K562 (cell line): Measurements from ENCODE around the gene C2CD2. TPM values are rescaled to one million over a fixed set of nuclear protein-coding genes. Genes with fewer than 3 reads are reported as not detected.

Experiments
- ATAC-seq: fragments of 200-7000 bp; cut with Tn5 transposase; 3 replicates; pipeline ENCODE4 v1.9.1; 2020; ENCODE audit warnings: moderate library complexity
- BruUV-seq: library from RNA; stranded (reverse); fragments of 400-500 nt; replicated peaks from 2 replicates; lab custom pipeline; 2021; lab: Mats Ljungman, UMichigan
- CTCF ChIA-PET: fragments of 300-600 bp; formaldehyde crosslinking; extraction: SDS; loops from one replicate; lab custom pipeline; 2021; ENCODE audit warnings: low intra/inter-chr PET ratio; lab: Yijun Ruan, JAX
- POLR2A ChIA-PET: fragments of 300-600, 350-650 bp; sonication (Branson Sonifier 250); formaldehyde crosslinking; extraction: SDS; loops from one replicate; lab custom pipeline; 2021; ENCODE audit warnings: antibody characterized with exemption, inconsistent platforms; lab: Yijun Ruan, JAX
- DNase-seq, 4 experiments: peaks; one replicate each; pipeline versions ENCODE4 v3.0.0 to v3.0.0-alpha.2; 2011 to 2018; ENCODE audit warnings: low spot score in 3 of 4, mixed read lengths in 3 of 4; ENCODE audit errors: extremely low read depth in 1 of 4
- FAIRE-seq: peaks from 2 replicates; lab custom pipeline; 2011; peaks lifted over from hg19 to GRCh38; lab: Jason Lieb, UNC
- H2AFZ ChIP-seq: 2 replicates; pipeline ENCODE4 v1.6.0; 2011; ENCODE audit warnings: low read depth, low read length, control low read depth, inconsistent platforms
- H3K27ac ChIP-seq: fragments of 200-600 bp; 3 replicates; pipeline ENCODE4 v1.8.0; 2011; ENCODE audit warnings: low read depth, mild to moderate bottlenecking, control low read depth, inconsistent platforms, low read length, moderate library complexity, mixed read lengths; ENCODE audit errors: extremely low read depth
- H3K27me3 ChIP-seq, 2 experiments: fragments of 300-600 bp in 1 of 2; 2 replicates in 1 of 2; 3 replicates in 1 of 2; pipeline versions ENCODE4 v1.6.0 to v1.8.0; 2011; ENCODE audit warnings: inconsistent platforms in 2 of 2, low read length in 2 of 2, mild to moderate bottlenecking in 1 of 2, mixed read lengths in 1 of 2, moderate library complexity in 1 of 2; ENCODE audit not compliant: control insufficient read depth in 2 of 2, insufficient read depth in 2 of 2
- H3K36me3 ChIP-seq: fragments of 300-600 bp; 3 replicates; pipeline ENCODE4 v1.8.0; 2011; ENCODE audit warnings: mild to moderate bottlenecking, low read length, inconsistent platforms; ENCODE audit not compliant: control insufficient read depth, insufficient read depth
- H3K4me1 ChIP-seq, 2 experiments: fragments of 200-600 bp in 1 of 2; replicated peaks in 1 of 2; 2 replicates in 1 of 2; 3 replicates in 1 of 2; pipeline versions ENCODE4 v1.5.1 to v1.8.0; 2011; ENCODE audit warnings: inconsistent platforms in 2 of 2, low read length in 2 of 2, mild to moderate bottlenecking in 1 of 2, mixed read lengths in 1 of 2, moderate library complexity in 1 of 2; ENCODE audit not compliant: control insufficient read depth in 2 of 2, insufficient read depth in 2 of 2
- H3K4me2 ChIP-seq: 2 replicates; pipeline ENCODE4 v1.6.1; 2011; ENCODE audit warnings: low read length, control low read depth, inconsistent platforms, mixed read lengths; ENCODE audit not compliant: insufficient read depth
- H3K4me3 ChIP-seq: fragments of 200-600 bp; sonication (generic), shearing (Covaris generic); 2 replicates; pipeline ENCODE4 v1.5.1; 2016; ENCODE audit warnings: control low read depth, inconsistent platforms
- H3K79me2 ChIP-seq: fragments of 200-600 bp; 3 replicates; pipeline ENCODE4 v1.8.0; 2011; ENCODE audit warnings: low read length, inconsistent platforms; ENCODE audit not compliant: control insufficient read depth, insufficient read depth
- H3K9ac ChIP-seq, 2 experiments: 2 replicates each; pipeline versions ENCODE4 v1.6.0 to v1.6.1; 2011; ENCODE audit warnings: low read depth in 2 of 2, low read length in 2 of 2, control low read depth in 1 of 2, inconsistent platforms in 1 of 2, mild to moderate bottlenecking in 1 of 2, mixed read lengths in 1 of 2; ENCODE audit not compliant: insufficient read depth in 1 of 2
- H3K9me1 ChIP-seq: one replicate; pipeline ENCODE4 v1.6.0; 2011; ENCODE audit warnings: inconsistent platforms, mild to moderate bottlenecking, low read length, moderate library complexity; ENCODE audit not compliant: control insufficient read depth, insufficient read depth
- H3K9me3 ChIP-seq: replicated peaks from 2 replicates; pipeline ENCODE4 v1.5.1; 2011; ENCODE audit warnings: low read depth, low read length, inconsistent platforms; ENCODE audit not compliant: control insufficient read depth, insufficient read depth
- H4K20me1 ChIP-seq: replicated peaks from 2 replicates; pipeline ENCODE4 v1.6.1; 2011; ENCODE audit warnings: low read length, inconsistent platforms, mixed read lengths; ENCODE audit not compliant: control insufficient read depth, insufficient read depth
- C11orf30 ChIP-seq: fragments of 450-650 bp; IDR thresholded peaks from 2 replicates; pipeline ENCODE4 v1.6.1; 2016; ENCODE audit warnings: low read depth, mild to moderate bottlenecking
- CSDE1 ChIP-seq, 2 experiments: fragments of 450-650 bp; IDR thresholded peaks; 2 replicates each; pipeline ENCODE4 v1.6.1; 2016; ENCODE audit warnings: mild to moderate bottlenecking in 1 of 2
- ETS2 ChIP-seq: IDR thresholded peaks from 2 replicates; pipeline ENCODE4 v1.6.1; 2016; ENCODE audit warnings: borderline replicate concordance, missing genetic modification characterization, mild to moderate bottlenecking, moderate library complexity, missing compliant biosample characterization; ENCODE audit not compliant: poor library complexity, severe bottlenecking
- EZH2 ChIP-seq: IDR thresholded peaks from 2 replicates; pipeline ENCODE4 v1.6.1; 2012; ENCODE audit warnings: low read depth, mild to moderate bottlenecking, inconsistent platforms, low read length, borderline replicate concordance
- FOXJ2 ChIP-seq: fragments of 200-800 bp; sonication (Bioruptor generic); IDR thresholded peaks from 2 replicates; pipeline ENCODE4 v1.6.1; 2016; ENCODE audit warnings: missing genetic modification characterization, missing compliant biosample characterization
- HDAC6 ChIP-seq: IDR thresholded peaks from 2 replicates; pipeline ENCODE4 v1.6.1; 2012; ENCODE audit warnings: low read depth, mild to moderate bottlenecking, control low read depth, inconsistent platforms, low read length, moderate library complexity
- NFATC3 ChIP-seq: fragments of 450-650 bp; IDR thresholded peaks from 2 replicates; pipeline ENCODE4 v1.6.1; 2017; ENCODE audit warnings: mild to moderate bottlenecking
- NR2C1 ChIP-seq, 2 experiments: fragments of 450-650 bp; IDR thresholded peaks; 2 replicates each; pipeline ENCODE4 v1.6.1; 2017; ENCODE audit warnings: mild to moderate bottlenecking in 2 of 2, antibody characterized with exemption in 1 of 2, inconsistent platforms in 1 of 2, missing compliant biosample characterization in 1 of 2, missing genetic modification characterization in 1 of 2
- RBM39 ChIP-seq: fragments of 200-400 bp; formaldehyde crosslinking; optimal IDR thresholded peaks from 2 replicates; pipeline ENCODE3; 2018; ENCODE audit warnings: low read depth, low read length
- SMARCA4 ChIP-seq: fragments of 450-650 bp; IDR thresholded peaks from 2 replicates; pipeline ENCODE4 v1.6.1; 2016
- SMARCC2 ChIP-seq: fragments of 450-650 bp; IDR thresholded peaks from 2 replicates; pipeline ENCODE4 v1.6.1; 2017; ENCODE audit warnings: antibody characterized with exemption, moderate library complexity, mild to moderate bottlenecking, low read depth
- SOX6 ChIP-seq: fragments of 450-650 bp; IDR thresholded peaks from 2 replicates; pipeline ENCODE4 v1.6.1; 2014; ENCODE audit warnings: mild to moderate bottlenecking
- SREBF1 ChIP-seq: fragments of 150-350 bp; IDR thresholded peaks from 2 replicates; pipeline ENCODE4 v1.6.1; 2014; ENCODE audit warnings: antibody characterized with exemption, low read depth, low read length, borderline replicate concordance
- ZNF197 ChIP-seq: fragments of 200-800 bp; sonication (Bioruptor generic); IDR thresholded peaks from 2 replicates; pipeline ENCODE4 v1.6.1; 2016; ENCODE audit warnings: low read depth, missing genetic modification characterization, missing compliant biosample characterization
- WGBS: fragments of 100-300 bp; shearing (Covaris generic); methylation state at CpG from one replicate; pipeline ENCODE4 v1.1.6; 2016; ENCODE audit warnings: low coverage, mixed read lengths; ENCODE audit not compliant: insufficient coverage; ENCODE audit errors: missing lambda C conversion rate; 5-methylcytosine and 5-hydroxymethylcytosine counted together
- in situ Hi-C: fragments of 300-500 bp; cut with MboI; formaldehyde crosslinking; loops from 4 replicates; pipeline ENCODE4 v1.15.0; 2018; ENCODE audit warnings: inconsistent platforms, mixed read lengths
- intact Hi-C: fragments of 100-400 bp; cut with micrococcal nuclease; formaldehyde crosslinking; loops from 2 replicates; pipeline ENCODE4 v1.14.2; 2022
- polyA plus RNA-seq, 8 experiments: library from polyadenylated mRNA; depleted of rRNA in 4 of 8; stranded (reverse) in 5 of 8; unstranded in 3 of 8; fragments of >200 nt; fragmentation: Nextera tagmentation in 2 of 8; fragmentation: Illumina TruSeq in 1 of 8; extraction: Ambion mirVana in 2 of 8; extraction: Trizol in 1 of 8; gene quantifications; 2 replicates each; pipeline versions ENCODE4 v1.2.1 to v1.2.3, GENCODE V29; 2011 to 2014; ENCODE audit warnings: inconsistent platforms in 1 of 8, missing spikeins in 1 of 8
- total RNA-seq, 7 experiments: library from RNA; depleted of rRNA in 6 of 7; stranded (reverse); fragments of >200 nt in 6 of 7; fragmentation: Illumina TruSeq in 2 of 7; extraction: Trizol in 2 of 7; gene quantifications; 2 replicates each; pipeline versions ENCODE4 v1.2.1 to v1.2.3, GENCODE V29; 2011 to 2021; ENCODE audit warnings: low replicate concordance in 1 of 7
- TF ChIP-seq, protein P1 (sequence below), 2 experiments: fragments of 450-650 bp in 1 of 2; IDR thresholded peaks; 2 replicates each; pipeline ENCODE4 v1.6.1; 2011 to 2017; ENCODE audit warnings: low read depth in 2 of 2, antibody characterized with exemption in 1 of 2, borderline replicate concordance in 1 of 2, low read length in 1 of 2, mild to moderate bottlenecking in 1 of 2, mixed read lengths in 1 of 2; ENCODE audit not compliant: control insufficient read depth in 1 of 2
- TF ChIP-seq, protein P2 (sequence below): sonication (generic); formaldehyde crosslinking; IDR thresholded peaks from 2 replicates; pipeline ENCODE4 v1.8.0; 2022; ENCODE audit warnings: mild to moderate bottlenecking, missing genetic modification reagents, borderline replicate concordance
- TF ChIP-seq, protein P3 (sequence below): fragments of 450-650 bp; formaldehyde crosslinking; IDR thresholded peaks from 2 replicates; pipeline ENCODE4 v1.4.0; 2022; ENCODE audit warnings: missing genetic modification characterization

Gene C2CD2
- total and polyA plus RNA-seq, 9 of the 15 experiments (the other 6 are each of a cell fraction or from before 2014, with no cell fraction given) = 1.3 to 21.6 (median 12.1) TPM

DNA sequence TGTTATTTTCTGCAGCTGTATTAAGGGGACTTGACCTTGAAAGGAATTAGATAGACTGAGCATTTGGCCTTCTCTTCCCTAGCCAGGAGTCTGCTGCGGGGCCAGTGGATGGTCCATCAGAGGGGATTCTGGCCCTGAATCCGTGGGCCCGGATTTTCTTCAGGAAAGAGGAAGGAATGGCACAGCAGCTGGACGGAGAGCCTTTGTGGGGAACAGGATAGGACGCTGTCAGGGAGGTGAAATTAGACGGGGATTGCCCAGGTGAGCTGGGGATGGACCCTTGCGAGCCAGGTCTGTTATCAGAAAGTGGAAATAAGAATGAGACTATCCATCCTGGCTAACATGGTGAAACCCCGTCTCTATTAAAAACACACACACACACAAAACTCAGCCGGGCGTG lies 1.7 kb upstream of the C2CD2 start:
- no peak for DNase-seq
- BruUV-seq = no TSS peak
- WGBS = 88% methylated on average over 10 of the region's 10 CpGs
- no peak for TF ChIP-seq CSDE1 (IDR thresholded peaks at IDR 0.05)
- TF ChIP-seq RBM39 = no peak
- TF ChIP-seq ETS2 = no peak
- no peak for TF ChIP-seq SMARCC2
- TF ChIP-seq, protein P1, sequence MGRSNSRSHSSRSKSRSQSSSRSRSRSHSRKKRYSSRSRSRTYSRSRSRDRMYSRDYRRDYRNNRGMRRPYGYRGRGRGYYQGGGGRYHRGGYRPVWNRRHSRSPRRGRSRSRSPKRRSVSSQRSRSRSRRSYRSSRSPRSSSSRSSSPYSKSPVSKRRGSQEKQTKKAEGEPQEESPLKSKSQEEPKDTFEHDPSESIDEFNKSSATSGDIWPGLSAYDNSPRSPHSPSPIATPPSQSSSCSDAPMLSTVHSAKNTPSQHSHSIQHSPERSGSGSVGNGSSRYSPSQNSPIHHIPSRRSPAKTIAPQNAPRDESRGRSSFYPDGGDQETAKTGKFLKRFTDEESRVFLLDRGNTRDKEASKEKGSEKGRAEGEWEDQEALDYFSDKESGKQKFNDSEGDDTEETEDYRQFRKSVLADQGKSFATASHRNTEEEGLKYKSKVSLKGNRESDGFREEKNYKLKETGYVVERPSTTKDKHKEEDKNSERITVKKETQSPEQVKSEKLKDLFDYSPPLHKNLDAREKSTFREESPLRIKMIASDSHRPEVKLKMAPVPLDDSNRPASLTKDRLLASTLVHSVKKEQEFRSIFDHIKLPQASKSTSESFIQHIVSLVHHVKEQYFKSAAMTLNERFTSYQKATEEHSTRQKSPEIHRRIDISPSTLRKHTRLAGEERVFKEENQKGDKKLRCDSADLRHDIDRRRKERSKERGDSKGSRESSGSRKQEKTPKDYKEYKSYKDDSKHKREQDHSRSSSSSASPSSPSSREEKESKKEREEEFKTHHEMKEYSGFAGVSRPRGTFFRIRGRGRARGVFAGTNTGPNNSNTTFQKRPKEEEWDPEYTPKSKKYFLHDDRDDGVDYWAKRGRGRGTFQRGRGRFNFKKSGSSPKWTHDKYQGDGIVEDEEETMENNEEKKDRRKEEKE (IDR thresholded peaks at IDR 0.05; ENCODE audit: borderline replicate concordance in 1 of 2, control insufficient read depth in 1 of 2, low read depth in 2 of 2, low read length in 1 of 2) = no peak
- no peak for TF ChIP-seq NR2C1 (IDR thresholded peaks at IDR 0.05)
- no peak for TF ChIP-seq NR2C1 (tag; IDR thresholded peaks at IDR 0.05)
- no peak for TF ChIP-seq ZNF197 (CRISPR knock-in tag)
- no peak for TF ChIP-seq SREBF1
- TF ChIP-seq FOXJ2 (tag) = no peak
- no peak for TF ChIP-seq SOX6
- TF ChIP-seq C11orf30 = no peak
- TF ChIP-seq, protein P2, sequence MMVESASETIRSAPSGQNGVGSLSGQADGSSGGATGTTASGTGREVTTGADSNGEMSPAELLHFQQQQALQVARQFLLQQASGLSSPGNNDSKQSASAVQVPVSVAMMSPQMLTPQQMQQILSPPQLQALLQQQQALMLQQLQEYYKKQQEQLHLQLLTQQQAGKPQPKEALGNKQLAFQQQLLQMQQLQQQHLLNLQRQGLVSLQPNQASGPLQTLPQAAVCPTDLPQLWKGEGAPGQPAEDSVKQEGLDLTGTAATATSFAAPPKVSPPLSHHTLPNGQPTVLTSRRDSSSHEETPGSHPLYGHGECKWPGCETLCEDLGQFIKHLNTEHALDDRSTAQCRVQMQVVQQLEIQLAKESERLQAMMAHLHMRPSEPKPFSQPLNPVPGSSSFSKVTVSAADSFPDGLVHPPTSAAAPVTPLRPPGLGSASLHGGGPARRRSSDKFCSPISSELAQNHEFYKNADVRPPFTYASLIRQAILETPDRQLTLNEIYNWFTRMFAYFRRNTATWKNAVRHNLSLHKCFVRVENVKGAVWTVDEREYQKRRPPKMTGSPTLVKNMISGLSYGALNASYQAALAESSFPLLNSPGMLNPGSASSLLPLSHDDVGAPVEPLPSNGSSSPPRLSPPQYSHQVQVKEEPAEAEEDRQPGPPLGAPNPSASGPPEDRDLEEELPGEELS (CRISPR knock-in tag) = no peak
- TF ChIP-seq, protein P3, sequence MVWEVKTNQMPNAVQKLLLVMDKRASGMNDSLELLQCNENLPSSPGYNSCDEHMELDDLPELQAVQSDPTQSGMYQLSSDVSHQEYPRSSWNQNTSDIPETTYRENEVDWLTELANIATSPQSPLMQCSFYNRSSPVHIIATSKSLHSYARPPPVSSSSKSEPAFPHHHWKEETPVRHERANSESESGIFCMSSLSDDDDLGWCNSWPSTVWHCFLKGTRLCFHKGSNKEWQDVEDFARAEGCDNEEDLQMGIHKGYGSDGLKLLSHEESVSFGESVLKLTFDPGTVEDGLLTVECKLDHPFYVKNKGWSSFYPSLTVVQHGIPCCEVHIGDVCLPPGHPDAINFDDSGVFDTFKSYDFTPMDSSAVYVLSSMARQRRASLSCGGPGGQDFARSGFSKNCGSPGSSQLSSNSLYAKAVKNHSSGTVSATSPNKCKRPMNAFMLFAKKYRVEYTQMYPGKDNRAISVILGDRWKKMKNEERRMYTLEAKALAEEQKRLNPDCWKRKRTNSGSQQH (CRISPR knock-in tag) = no peak
- no peak for TF ChIP-seq NFATC3
- no peak for TF ChIP-seq SMARCA4
- TF ChIP-seq HDAC6 = no peak
- no peak for TF ChIP-seq EZH2

More for the DNA sequence above, 1.7 kb upstream of the C2CD2 start:
- Histone ChIP-seq H3K27ac (no peak overlapping the region), H3K4me1 (peaks cover 45 to 74% of the 10 kb centered on the region in 2 experiments), H3K36me3 (peaks cover 3% of the 10 kb centered on the region; the same call in 2 of the 3 replicates), H3K79me2 (peaks cover 25% of the 10 kb centered on the region), H3K9me3 (no peaks in the 10 kb centered on the region), H3K9ac (0 out of 4 replicates have a peak overlapping the region, but pooled peaks of 1 of the 2 experiments have one; percentile 21), H2AFZ (no peak overlapping the region), H3K4me3 (no peak overlapping the region), H3K27me3 (0 out of 5 replicates have a peak, but pooled peaks cover 0 to 4% of the 10 kb centered on the region in 2 experiments), H3K9me1 (no peaks in the 10 kb centered on the region), H3K4me2 (no peak overlapping the region), H4K20me1 (peaks cover 12% of the 10 kb centered on the region; the same call in 1 of the 2 replicates)
- ChIA-PET CTCF (no interaction called here), POLR2A (interaction anchor here (1.1 kb wide), 1 partner anchor 23 kb away, joined by 3 read pairs; no protein-coding TSS in a partner anchor)
- ATAC-seq (no peak), FAIRE-seq (no peak)
- in situ Hi-C loops = no loop called here
- intact Hi-C loops = loop anchor here (5.0 kb wide), 2 partner anchors 78 to 138 kb away; partner anchors contain the start of gene PRDM15
